H1 (cell line): ENCODE measurements around the gene KNDC1.

ENCODE experiments used
- CBX5 ChIP-seq: fragments of 300-800, 300-1000 bp; sonication (generic); IDR thresholded peaks from 2 replicates; pipeline ENCODE4 v1.7.1; 2016; ENCODE audit warnings: antibody characterized with exemption, low read length, low read depth
- CTCF ChIP-seq, 3 experiments: IDR thresholded peaks; 1 replicate in 2 of 3; 2 replicates in 1 of 3; pipeline versions ENCODE4 v1.5.1 to v1.6.1; 2011; ENCODE audit warnings: low read length in 3 of 3, mild to moderate bottlenecking in 3 of 3, inconsistent platforms in 2 of 3, low read depth in 1 of 3, moderate library complexity in 1 of 3; ENCODE audit not compliant: insufficient read depth in 1 of 3; ENCODE audit errors: control extremely low read depth in 1 of 3
- POLR2A ChIP-seq, 2 experiments: IDR thresholded peaks; 1 replicate in 1 of 2; 2 replicates in 1 of 2; pipeline ENCODE4 v1.6.1; 2011; ENCODE audit warnings: low read depth in 2 of 2, low read length in 2 of 2, mild to moderate bottlenecking in 2 of 2; ENCODE audit errors: control extremely low read depth in 1 of 2
- SP2 ChIP-seq: IDR thresholded peaks from 2 replicates; pipeline ENCODE4 v1.6.1; 2012; ENCODE audit warnings: mild to moderate bottlenecking, low read length, inconsistent platforms
- SUZ12 ChIP-seq: fragments of 200-600 bp; sonication (generic); IDR thresholded peaks from 2 replicates; pipeline ENCODE4 v1.6.1; 2012; ENCODE audit warnings: mild to moderate bottlenecking, inconsistent platforms, low read length, moderate library complexity, mixed read lengths
- TAF1 ChIP-seq: IDR thresholded peaks from 2 replicates; pipeline ENCODE4 v1.6.1; 2011; ENCODE audit warnings: mild to moderate bottlenecking, low read depth, low read length

DNA sequence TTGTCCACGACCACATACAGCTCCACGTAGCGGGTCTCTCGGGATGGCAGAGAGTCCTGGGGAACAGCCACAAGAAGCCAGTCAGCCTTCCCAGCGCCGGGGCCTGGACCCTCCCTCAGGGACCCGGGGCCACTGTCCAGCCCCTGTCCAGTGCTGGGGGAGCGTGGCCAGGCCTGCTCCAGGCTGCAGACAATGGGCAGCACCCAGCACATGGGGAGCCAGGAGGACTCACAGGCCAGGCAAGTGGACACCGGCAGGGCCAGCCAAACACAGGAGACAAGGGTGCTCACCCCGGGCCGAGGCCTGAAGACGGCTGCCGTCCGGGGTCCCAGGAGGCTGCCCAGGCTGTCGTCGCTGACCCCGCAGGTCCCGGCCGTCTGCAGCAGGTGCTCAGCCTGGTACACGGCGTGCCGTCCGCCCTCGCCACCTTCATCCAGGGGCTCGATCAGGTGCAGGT lies 113.0 kb downstream of the KNDC1 start:
- TF ChIP-seq CBX5 (no peak), CTCF (IDR thresholded peaks at IDR 0.05; ENCODE audit: control extremely low read depth in 1 of 3, insufficient read depth in 1 of 3, low read depth in 1 of 3, low read length in 3 of 3) (no peak), SUZ12 (no peak), POLR2A (IDR thresholded peaks at IDR 0.05; ENCODE audit: control extremely low read depth in 1 of 2, low read depth in 2 of 2, low read length in 2 of 2) (no peak), TAF1 (no peak), SP2 (no peak)
